OCI-LY7 (cell line): ENCODE data around the gene TCERG1L. TPM values are rescaled to one million over a fixed set of nuclear protein-coding genes. Genes with fewer than 3 reads are reported as not detected.

Source experiments
- BruUV-seq: library from RNA; stranded (reverse); fragments of 400-500 nt; replicated peaks from 2 replicates; lab custom pipeline; 2021; lab: Mats Ljungman, UMichigan
- CTCF ChIA-PET: fragments of 300-600 bp; sonication (Branson Sonifier 250); formaldehyde crosslinking; loops from one replicate; lab custom pipeline; 2022; ENCODE audit warnings: antibody characterized with exemption; ENCODE audit not compliant: unreplicated experiment; lab: Charles Lee
- POLR2A ChIA-PET: fragments of 300-600 bp; sonication (Branson Sonifier 250); formaldehyde crosslinking; loops from one replicate; lab custom pipeline; 2022; ENCODE audit warnings: antibody characterized with exemption; lab: Charles Lee
- DNase-seq: peaks from one replicate; pipeline ENCODE4 v3.0.0-alpha.2; 2015; ENCODE audit warnings: low spot score
- H2AFZ ChIP-seq: fragments of 200-600 bp; sonication (generic), shearing (Covaris generic); 2 replicates; pipeline ENCODE4 v1.6.1; 2014; ENCODE audit warnings: mild to moderate bottlenecking, antibody characterized with exemption, low read length, moderate library complexity
- H3K27ac ChIP-seq: fragments of 200-600 bp; sonication (generic); 2 replicates; pipeline ENCODE4 v1.5.1; 2014; ENCODE audit warnings: mixed run types, low read depth, mild to moderate bottlenecking, moderate library complexity, low read length, inconsistent platforms; ENCODE audit not compliant: poor library complexity, severe bottlenecking
- H3K36me3 ChIP-seq: fragments of 200-600 bp; sonication (generic); 2 replicates; pipeline ENCODE4 v1.6.1; 2014; ENCODE audit warnings: mild to moderate bottlenecking, antibody characterized with exemption, low read length, moderate library complexity, mixed read lengths; ENCODE audit not compliant: insufficient read depth
- H3K4me1 ChIP-seq: fragments of 200-600 bp; sonication (generic); 2 replicates; pipeline ENCODE4 v1.5.1; 2014; ENCODE audit warnings: mild to moderate bottlenecking, low read length; ENCODE audit not compliant: insufficient read depth, poor library complexity, severe bottlenecking
- H3K4me2 ChIP-seq: fragments of 200-600 bp; sonication (generic); 2 replicates; pipeline ENCODE4 v1.6.1; 2014; ENCODE audit warnings: mild to moderate bottlenecking, low read length
- H3K4me3 ChIP-seq: fragments of 200-600 bp; sonication (generic); 2 replicates; pipeline ENCODE4 v1.5.1; 2014; ENCODE audit warnings: mild to moderate bottlenecking, low read depth, low read length; ENCODE audit not compliant: poor library complexity, severe bottlenecking
- H3K79me2 ChIP-seq: fragments of 200-600 bp; sonication (generic); 2 replicates; pipeline ENCODE4 v1.6.1; 2016; ENCODE audit warnings: low read depth, mild to moderate bottlenecking, low read length, moderate library complexity, mixed read lengths; ENCODE audit not compliant: insufficient read depth
- H3K9me2 ChIP-seq: fragments of 200-600 bp; sonication (generic); 2 replicates; pipeline ENCODE4 v1.6.1; 2016; ENCODE audit warnings: mild to moderate bottlenecking, low read length, mixed read lengths; ENCODE audit not compliant: insufficient read depth
- H3K9me3 ChIP-seq: fragments of 200-600 bp; sonication (generic); 2 replicates; pipeline ENCODE4 v1.6.1; 2014; ENCODE audit warnings: mild to moderate bottlenecking, mixed run types, low read length, mixed read lengths
- H4K20me1 ChIP-seq: fragments of 200-600 bp; sonication (generic); 2 replicates; pipeline ENCODE4 v1.6.1; 2014; ENCODE audit warnings: mild to moderate bottlenecking, antibody characterized with exemption, low read length, moderate library complexity, mixed read lengths; ENCODE audit not compliant: insufficient read depth
- EZH2phosphoT487 ChIP-seq: fragments of 200-600 bp; sonication (generic); IDR thresholded peaks from 2 replicates; pipeline ENCODE4 v1.6.1; 2018; ENCODE audit warnings: low read depth, borderline replicate concordance, mild to moderate bottlenecking, mixed run types, antibody characterized with exemption, low read length, moderate library complexity, mixed read lengths
- intact Hi-C: fragments of 100-400 bp; cut with micrococcal nuclease; formaldehyde crosslinking; loops from one replicate; pipeline ENCODE4 v1.10.0; 2022; ENCODE audit not compliant: unreplicated experiment
- total RNA-seq, 2 experiments: library from RNA; depleted of rRNA in 1 of 2; stranded (reverse); fragments of >200 nt in 1 of 2; shearing (Covaris generic) in 1 of 2; gene quantifications; 2 replicates each; pipeline ENCODE4 v1.2.3, GENCODE V29; 2014 to 2022
- TF ChIP-seq, protein P1 (sequence below): fragments of 200-600 bp; sonication (generic); conservative IDR thresholded peaks from 2 replicates; pipeline ENCODE4 v1.5.1; 2014; ENCODE audit warnings: mild to moderate bottlenecking, antibody characterized with exemption, low read length, moderate library complexity, mixed read lengths

The TCERG1L gene
- total RNA-seq, 2 experiments from 2014 or later, result not detected

DNA sequence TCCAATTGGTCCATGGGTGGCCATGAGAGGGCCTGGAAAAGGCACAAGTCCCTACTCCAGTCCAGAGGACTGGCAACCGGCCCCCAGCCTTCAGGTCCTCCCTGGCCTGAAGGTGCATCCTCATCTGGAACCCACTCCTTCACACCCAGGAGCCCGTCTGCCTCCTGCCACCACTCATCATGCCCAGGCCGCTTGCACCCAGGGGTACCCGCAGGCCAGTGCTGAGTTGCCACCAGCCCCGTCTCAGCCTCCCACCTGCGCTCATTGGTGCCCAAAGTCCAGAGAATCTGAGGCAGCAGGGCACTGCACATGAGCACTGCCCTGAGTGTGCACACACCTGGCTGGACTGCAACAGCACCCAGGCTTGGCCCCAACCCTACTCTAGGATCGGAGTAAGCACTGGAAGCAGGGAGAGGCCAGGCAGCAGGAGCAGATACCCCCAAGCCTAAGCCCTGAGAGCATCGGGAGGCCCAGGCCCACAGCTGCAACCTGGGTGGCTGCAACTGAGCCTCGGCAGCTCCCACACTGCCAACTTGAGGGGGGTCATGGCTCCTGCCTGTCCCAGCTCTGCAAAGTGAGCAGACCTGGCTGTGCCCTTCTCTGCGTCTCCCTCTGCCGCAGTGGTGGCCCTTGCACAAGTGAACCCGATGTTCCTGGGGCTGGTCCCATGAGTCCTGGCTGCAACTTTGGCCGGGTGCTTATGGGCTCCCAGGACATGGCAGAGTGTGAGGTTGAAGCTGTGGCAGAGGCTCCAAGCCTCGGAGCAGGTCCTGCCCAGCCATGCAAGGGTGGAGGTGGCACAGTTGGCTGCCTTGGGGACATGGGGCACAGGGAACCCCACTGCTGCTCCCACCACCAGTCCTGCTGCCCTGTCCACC, 44.3 kb downstream of the TCERG1L start:
- no peak for DNase-seq
- Histone ChIP-seq H3K4me2 (no peak overlapping the region), H3K9me2 (no peaks in the 10 kb centered on the region), H3K79me2 (no peaks in the 10 kb centered on the region), H3K36me3 (no peaks in the 10 kb centered on the region), H4K20me1 (no peaks in the 10 kb centered on the region), H3K9me3 (no peaks in the 10 kb centered on the region), H3K4me3 (no peak overlapping the region), H3K27ac (no peak overlapping the region), H2AFZ (no peak overlapping the region), H3K4me1 (no peaks in the 10 kb centered on the region)
- no TSS peak for BruUV-seq
- CTCF ChIA-PET, result no interaction called here
- TF ChIP-seq EZH2phosphoT487, result no peak
- TF ChIP-seq, protein P1, sequence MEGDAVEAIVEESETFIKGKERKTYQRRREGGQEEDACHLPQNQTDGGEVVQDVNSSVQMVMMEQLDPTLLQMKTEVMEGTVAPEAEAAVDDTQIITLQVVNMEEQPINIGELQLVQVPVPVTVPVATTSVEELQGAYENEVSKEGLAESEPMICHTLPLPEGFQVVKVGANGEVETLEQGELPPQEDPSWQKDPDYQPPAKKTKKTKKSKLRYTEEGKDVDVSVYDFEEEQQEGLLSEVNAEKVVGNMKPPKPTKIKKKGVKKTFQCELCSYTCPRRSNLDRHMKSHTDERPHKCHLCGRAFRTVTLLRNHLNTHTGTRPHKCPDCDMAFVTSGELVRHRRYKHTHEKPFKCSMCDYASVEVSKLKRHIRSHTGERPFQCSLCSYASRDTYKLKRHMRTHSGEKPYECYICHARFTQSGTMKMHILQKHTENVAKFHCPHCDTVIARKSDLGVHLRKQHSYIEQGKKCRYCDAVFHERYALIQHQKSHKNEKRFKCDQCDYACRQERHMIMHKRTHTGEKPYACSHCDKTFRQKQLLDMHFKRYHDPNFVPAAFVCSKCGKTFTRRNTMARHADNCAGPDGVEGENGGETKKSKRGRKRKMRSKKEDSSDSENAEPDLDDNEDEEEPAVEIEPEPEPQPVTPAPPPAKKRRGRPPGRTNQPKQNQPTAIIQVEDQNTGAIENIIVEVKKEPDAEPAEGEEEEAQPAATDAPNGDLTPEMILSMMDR, result no peak
- POLR2A ChIA-PET, result no interaction called here
- intact Hi-C loops, result no loop called here

DNA sequence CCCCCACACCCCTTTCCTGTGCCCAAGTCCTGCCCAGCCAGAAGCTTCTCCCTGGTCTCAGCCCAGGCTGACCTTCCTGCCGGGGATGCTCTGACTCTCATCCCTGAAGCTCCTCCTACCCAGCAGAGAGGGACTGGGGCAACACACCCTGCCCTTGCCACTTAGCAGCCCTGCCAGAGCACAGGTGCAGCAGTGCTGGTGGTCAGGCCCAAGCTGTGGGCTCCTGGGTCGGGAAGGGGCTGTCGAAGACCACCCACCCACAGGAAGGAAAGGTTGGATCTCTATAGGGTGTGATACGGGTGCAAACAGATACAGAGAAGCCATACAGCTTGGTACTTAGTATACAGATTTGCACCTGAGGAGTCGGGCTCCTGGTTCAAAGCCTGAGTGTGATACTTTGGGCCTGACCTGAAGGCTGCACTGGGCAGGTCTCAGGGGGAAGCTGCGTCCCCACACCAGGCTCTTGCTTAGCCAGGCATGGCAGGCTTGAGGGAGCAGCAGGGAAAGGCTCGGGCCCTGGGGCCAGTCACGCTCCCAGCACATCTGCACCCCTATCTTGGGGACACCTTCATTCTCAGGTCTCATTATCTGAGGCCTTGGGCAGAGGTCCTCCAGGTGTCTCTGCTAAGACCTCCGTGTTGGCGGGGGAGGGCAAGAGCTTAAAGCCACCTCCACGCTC, 47.3 kb downstream of the TCERG1L start:
- DNase-seq, result no peak
- no peaks in the 10 kb centered on the region for H3K36me3 ChIP-seq
- no peak overlapping the region for H3K4me2 ChIP-seq
- TF ChIP-seq, protein P1, result no peak
- TF ChIP-seq EZH2phosphoT487, result no peak
- H3K9me3 ChIP-seq, result no peaks in the 10 kb centered on the region
- H3K27ac ChIP-seq, result no peak overlapping the region
- H4K20me1 ChIP-seq, result no peaks in the 10 kb centered on the region
- ChIA-PET CTCF (no interaction called here), POLR2A (no interaction called here)
- no peaks in the 10 kb centered on the region for H3K4me1 ChIP-seq
- no peaks in the 10 kb centered on the region for H3K9me2 ChIP-seq
- H2AFZ ChIP-seq, result no peak overlapping the region
- H3K4me3 ChIP-seq, result no peak overlapping the region
- intact Hi-C loops, result no loop called here
- no TSS peak for BruUV-seq
- no peaks in the 10 kb centered on the region for H3K79me2 ChIP-seq
